ENCODE results near the gene TGM3.
A peak's percentile ranks its signal among the peaks of the same experiment; 100 is the strongest.

TGM3 gene

DNA sequence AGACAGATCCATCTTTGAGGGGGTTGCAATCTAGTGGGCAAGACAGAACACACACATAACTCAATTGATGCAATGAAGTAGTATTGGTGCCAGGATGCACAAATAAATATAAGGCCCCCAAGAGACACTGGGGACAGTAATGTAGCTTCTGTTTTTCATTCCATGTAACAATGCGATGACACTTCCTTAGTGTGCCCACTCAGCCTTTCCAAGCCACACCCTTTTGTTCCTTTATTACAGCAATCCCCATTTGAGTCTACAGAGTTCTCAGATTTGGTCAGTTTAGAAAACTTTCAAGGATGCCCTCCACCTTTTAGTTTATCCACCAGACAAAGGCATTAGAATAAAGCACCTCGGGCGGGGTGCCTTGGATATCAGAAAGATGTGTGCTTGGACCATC, 15.5 kb downstream of the TGM3 start:
- no peak for DNase-seq

DNA sequence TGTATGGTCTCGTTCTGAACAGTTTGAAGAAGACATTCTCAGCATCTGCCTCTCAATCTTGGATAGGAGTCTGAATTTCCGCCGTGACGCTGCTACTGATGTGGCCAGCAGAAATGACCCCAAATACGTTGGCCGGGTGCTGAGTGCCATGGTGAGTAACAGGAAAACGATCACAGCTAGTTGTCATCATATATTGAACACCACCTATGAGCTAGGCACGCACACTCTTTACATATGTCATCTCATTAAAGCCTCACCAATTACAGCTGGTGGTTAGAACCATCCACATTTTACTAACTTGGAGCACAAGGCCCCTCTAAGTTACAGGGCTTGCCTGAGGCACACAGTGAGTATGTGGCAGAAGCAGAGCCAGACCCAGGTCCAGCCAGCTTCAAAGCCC, 17.1 kb downstream of the TGM3 start:
- no peak for DNase-seq

DNA sequence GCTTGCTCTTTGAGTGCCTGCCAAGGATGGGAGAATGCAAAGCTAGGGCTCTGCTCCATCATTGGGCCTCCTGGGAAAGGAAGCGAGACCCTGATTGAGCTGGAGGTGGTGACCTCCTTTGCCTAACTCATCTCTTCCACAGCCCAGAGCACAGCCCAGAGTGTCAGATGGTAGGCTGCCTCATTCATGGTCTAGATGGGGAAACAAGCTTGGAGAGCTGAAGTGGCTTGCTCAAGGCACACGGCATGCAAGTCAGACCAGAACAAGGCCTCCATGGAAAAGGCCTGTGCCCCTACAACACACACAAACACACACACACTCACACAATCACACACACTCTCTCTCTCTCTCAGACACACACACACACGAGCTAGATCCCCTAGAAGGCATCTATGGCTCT, 17.5 kb downstream of the TGM3 start:
- DNase-seq, result no peak

DNA sequence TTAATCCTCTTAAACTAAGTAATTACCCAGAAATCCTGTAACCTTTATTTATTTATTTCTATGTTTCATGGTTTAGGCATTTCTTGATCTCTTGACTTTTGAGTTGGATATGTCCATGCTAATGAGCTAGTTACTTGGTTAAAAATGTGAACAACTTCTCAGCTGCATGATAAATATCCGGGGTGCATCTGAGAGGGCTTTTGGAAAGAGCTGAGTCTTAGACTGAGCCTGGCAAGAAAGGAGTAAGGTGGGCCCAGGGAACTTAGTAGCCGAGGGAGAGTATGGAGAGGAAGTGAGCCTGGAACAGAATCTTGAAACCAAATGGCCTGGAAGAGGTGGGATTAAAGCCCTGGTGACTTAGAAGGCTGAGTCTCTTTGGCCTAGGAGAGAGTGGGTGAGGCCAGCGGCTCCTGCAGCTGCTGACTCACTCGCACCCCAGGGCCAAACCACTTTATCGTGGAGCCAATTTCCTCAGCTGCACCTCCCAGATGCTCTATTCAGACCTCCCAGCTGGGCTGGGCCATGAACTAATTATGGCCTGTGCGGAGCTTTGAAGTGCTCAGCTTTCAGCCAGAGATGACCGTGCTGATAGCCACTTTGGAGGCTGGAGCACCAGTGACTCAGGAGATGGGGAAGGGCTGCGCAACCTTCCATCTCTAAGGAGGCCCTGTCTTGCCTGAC, 19.1 kb downstream of the TGM3 start:
- DNase-seq, result peak; percentile 92

DNA sequence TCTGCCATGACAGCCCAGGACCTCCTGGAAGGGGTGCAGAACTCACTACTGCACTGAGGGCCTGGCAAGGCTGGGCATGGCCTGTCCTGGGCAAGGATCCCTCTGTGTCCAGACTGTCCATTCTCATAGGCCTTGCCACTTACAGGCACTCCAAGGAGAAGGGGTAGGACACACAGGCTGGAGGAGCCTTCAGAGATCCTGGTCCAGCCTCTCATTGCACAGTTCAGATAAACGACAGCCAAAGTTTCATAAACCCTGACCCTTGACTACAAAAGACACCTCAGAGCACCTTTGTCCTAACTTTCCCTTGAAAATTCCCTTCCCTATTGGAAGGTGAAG, 19.6 kb downstream of the TGM3 start:
- DNase-seq, result no peak

DNA sequence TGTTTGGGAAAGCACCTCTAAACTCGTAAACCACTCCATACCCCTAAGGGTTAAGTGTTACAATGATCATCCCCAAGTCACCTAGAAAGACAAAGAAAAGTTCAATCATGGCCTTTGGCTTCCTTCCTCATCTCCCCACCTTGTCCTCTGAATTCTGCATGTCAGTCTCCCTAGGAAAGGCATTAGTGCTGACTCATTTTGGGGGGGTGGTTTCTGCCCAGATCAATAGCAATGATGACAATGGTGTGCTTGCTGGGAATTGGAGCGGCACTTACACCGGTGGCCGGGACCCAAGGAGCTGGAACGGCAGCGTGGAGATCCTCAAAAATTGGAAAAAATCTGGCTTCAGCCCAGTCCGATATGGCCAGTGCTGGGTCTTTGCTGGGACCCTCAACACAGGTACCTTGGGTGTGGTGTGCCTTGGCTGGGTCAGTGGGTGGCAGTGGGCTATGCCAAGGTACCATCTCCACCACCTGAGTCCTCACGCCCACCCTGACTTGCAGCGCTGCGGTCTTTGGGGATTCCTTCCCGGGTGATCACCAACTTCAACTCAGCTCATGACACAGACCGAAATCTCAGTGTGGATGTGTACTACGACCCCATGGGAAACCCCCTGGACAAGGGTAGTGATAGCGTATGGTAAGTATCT, 21.2 kb downstream of the TGM3 start:
- no peak for DNase-seq

DNA sequence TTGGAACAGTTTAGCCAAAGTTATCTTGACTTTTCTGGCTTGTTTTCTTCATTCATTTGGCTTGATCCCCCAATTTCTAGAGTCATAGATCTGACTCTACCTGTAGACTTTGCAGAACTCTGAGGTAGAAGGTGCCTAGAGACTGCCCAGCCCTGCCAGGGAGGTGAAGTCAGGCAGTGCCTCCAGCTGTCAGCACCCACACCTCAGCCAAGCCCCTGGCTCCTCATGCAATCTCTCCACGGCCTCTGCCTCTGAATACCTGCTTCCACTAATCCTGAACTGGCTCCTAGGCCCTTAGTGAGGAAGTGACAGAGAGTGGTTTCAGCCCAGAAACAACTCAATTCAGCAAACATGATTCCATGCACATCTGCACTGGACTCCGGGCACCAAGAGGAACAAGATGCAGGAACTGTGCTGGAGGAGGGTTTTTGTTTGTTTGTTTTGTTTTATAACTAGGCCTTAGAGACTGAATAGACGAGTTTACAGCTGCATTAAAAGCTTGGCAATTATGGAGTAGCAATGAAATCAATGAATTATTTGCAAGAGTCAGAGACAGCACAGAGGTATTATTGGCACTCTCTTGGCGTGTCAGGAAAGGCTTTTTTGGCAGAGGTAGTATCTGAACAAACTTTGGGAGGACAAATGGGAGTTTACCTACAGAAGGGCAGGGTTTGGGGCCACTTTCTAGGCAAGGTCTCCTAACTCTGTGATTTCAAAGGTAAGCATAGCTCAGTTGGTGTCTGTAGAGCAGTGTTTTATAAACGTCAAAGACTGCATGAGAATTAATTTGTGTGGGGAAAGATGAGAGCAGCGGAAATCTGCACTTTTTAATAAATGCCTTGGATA, 25.2 kb downstream of the TGM3 start:
- no peak for DNase-seq

DNA sequence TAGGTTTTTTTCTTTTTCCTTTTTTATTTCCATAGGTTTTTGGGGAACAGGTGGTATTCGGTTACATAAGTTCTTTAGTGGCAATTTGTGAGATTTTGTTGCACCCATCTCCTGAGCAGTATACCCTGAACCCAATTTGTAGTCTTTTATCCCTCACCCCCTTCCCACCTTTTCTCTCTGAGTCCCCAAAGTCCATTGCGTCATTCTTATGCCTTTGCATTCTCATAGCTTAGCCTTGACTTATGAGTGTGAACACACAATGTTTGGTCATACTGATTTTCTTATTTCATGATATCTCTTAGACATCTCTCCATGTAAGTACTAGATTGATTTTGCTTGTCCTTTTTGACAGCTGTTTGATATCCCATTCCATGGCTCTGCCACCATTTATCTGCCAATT, 27.2 kb downstream of the TGM3 start:
- DNase-seq, result no peak

DNA sequence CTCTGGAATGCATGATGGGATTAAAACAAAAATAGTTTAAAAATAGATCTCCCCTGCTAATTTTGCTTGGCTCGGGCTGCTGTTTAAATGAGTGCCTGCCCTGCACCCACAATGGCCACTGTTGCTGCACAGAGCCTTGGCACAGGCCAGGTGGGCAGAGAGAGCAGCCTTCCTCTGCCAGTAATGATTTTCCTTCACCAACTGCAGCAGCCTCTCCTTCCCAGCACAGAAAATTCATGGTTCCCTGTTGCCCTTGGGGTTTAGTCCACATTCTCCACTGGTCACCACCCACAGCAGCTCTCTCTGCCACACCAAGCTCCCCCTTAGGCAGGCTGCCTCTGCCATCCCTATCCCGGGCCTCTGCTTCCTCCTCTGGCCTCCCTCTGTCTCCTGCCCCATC, 30.2 kb downstream of the TGM3 start:
- no peak for DNase-seq

DNA sequence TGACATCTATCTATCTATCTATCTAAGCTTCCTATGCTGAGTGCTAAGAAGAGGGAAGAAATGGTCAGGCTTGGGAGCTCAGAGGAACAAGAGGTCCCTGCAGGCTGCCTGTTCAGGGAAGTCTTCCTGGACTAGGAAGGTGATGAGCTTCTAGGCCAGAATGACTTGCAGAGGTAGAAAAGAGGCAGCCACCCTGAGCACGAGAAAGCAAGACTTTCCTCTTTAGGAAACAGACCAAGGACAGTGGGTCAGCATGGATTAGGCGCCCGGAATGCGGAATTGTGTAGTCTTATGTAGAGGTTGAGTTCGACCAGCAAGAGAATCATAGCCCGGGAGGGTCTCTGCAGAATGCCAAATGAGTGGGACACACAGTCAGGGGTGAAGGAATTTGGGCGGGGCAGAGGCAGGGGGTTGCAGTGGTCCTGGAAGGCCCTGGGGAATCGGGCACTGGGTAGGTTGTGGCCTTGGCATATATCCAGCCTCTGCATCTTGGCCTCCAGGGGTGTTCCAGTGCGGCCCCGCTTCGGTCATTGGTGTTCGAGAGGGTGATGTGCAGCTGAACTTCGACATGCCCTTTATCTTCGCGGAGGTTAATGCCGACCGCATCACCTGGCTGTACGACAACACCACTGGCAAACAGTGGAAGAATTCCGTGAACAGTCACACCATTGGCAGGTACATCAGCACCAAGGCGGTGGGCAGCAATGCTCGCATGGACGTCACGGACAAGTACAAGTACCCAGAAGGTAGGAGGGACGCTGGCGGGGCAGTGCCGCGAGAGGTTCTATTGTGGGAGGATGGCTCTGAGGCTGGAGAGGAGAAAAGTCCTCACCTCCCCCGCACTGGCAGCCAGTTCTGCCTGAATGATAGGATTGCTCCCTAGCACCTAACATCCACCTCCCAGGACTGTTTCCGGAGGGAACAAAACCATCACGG, 32.1 kb downstream of the TGM3 start:
- peak; percentile 68 for DNase-seq

DNA sequence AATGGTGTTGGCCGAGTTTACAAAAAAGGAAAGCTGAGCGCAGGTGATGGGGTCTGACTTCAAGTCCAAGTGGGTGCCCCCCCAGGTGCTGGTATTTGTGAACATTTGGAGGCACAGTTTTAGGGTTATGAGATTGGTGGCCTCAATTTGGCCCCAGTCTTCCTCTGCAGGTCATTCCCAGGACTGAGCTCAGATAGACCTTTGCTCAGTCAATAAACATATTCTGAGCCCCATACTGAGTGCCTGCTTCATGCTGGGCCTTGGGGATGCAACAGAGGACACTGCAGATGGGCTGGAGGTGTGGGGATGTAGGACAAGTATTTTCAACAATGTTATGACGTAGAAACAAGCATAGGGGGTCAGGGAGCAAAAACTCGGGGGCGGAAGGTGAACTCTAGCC, 33.5 kb downstream of the TGM3 start:
- DNase-seq, result peak; percentile 46

DNA sequence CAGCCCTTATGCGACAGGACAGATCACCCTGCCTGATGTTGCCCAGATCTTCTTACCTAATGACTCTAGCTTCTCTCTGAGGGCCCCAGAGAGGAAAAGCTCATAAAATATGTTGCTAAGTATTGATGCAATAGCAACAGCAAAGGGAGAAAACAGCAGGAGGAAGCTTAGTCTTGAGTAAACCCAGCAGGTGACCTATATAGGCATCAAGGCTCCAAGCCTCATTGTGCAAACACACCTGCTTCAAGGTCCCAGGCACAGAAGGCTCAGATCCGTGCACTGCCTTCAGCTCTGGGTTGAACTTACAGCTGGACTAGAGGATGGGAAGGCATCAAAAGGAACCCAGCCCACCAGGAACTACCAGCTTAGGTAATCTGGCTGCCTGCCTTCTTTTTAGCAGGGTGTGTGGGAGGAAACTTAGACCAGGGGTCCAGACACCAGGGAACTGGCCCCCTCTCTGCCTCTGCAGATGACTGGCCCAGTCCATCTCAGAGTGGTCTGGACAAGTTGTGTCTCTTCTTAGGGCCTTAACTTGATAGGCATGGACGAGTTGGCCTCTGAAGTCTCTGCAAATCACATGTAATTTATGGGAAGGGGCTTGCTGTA, 34.4 kb downstream of the TGM3 start:
- peak; percentile 99 for DNase-seq

DNA sequence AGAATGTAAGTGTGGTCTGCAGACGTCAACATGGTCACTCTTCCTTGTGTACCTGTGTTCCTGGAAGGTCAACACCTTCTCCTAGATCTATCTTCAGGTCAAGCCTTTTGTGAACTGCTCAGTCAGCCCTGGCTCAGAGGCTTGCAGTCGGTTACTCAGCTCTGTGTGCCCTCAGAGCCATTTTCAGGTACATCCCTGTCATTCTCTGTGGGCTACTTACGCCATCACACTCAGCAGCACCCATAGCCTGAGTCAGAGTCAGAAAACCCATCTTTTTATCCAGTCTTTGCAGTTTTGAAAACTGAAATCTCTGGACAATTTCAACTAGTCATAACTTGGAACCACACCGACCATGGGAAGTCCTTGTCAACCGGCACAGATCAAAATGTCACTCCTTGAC, 35.3 kb downstream of the TGM3 start:
- DNase-seq, result no peak

DNA sequence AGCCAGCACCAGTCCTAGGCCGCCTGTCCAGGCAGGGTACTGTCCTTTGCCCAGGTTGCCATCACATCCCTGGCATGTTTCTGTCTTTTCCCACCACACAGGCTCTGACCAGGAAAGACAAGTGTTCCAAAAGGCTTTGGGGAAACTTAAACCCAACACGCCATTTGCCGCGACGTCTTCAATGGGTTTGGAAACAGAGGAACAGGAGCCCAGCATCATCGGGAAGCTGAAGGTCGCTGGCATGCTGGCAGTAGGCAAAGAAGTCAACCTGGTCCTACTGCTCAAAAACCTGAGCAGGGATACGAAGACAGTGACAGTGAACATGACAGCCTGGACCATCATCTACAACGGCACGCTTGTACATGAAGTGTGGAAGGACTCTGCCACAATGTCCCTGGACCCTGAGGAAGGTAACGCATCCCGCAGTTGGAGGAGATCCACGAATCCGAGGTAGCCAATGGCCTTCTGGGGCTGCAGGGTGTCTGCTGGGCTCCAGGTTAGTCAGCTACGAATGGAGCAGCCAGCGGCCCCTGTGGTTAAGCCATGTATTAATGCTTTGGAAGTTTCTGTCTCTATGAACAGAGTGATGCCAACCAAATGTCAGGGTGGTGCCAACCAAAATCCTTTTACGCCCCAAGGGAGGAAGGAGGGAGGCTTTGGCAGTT, 36.2 kb downstream of the TGM3 start:
- no peak for DNase-seq

DNA sequence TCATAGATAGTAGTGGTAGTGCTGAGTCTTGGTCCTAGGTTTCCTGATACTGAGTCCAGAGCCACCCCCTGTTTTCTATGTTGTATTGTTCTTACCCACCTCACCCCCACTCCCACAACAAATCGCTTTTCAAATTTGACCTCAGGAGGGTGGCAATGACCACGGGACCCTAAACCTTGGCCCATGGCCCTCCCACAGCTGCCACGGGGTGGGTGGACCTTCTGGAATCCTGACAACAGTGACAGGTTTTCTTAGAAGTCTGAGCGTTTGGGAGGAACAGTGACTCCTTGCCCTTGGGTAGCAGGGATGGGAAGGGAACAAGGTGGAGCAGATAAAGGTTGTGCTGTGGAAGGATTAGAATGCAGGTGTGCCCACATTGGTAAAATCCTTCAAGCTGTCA, 36.9 kb downstream of the TGM3 start:
- DNase-seq, result no peak

DNA sequence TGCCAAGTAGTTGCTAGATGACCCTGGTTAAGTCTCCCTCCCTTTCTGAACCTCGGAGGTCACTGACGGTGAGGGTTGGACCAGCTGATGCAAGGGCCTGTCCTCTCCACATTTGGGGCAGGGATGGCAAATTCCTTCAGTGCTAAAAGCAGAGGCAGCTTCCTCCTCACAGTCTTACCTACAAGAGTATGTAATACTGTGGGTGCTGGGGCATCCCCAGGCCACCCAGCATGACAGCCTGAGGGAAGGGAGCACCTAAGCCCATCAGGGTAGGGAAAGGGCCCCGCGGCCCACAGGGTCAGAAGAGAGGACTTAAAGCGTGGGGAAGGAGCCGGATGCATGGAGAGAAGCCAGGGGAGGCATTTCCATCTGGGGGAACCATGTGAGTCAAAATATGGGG, 38.0 kb downstream of the TGM3 start:
- DNase-seq, result no peak

DNA sequence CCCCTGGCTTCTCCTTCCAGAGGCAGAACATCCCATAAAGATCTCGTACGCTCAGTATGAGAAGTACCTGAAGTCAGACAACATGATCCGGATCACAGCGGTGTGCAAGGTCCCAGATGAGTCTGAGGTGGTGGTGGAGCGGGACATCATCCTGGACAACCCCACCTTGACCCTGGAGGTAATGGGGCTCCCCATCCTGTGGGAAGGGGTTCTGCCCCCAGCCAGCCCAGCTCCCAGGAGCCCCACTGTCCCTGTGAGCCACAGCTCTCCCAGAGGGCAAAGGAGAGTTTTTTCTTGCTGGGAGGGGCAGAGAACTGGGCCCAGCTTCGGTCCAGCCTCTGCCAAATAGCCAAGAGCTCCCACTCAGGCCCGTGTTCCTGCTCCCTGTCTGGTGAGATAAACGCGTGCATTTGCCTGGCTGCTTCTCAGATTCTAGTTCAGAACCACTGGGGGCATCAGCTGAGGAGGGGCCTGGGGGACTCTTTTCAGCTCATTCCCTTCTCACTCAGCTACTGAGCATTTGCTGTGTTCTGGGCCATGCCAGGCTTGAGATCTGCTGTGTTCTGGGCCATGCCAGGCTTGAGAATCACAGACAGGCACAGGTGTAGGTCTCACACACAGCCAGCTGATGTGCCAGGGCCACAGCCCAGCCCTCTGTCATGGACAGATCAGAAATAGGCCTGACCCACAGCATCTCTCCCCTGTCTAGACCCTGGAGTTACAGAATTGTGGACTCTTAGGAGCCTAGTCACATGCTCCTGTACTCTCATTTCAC, 39.5 kb downstream of the TGM3 start:
- DNase-seq, result no peak

DNA sequence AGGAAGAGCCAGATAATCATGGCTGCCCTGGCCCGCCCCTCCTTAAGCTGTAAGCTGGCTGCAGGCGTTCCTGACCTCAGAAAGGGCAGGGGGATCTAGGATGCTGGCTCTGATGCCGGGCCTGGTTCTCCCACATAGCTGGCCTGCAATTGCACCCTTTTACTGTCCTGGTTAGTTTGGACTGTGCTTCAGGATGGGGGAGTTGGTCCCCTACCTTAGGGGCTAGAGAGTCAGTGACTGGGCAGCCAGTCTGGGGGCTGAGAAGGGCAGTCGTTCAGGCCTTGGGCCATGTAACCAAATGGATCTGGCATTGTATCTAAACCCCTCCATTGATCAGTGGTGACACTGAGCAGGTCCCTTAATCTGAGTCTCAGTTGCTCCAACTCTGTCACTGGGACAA, 40.7 kb downstream of the TGM3 start:
- no peak for DNase-seq

DNA sequence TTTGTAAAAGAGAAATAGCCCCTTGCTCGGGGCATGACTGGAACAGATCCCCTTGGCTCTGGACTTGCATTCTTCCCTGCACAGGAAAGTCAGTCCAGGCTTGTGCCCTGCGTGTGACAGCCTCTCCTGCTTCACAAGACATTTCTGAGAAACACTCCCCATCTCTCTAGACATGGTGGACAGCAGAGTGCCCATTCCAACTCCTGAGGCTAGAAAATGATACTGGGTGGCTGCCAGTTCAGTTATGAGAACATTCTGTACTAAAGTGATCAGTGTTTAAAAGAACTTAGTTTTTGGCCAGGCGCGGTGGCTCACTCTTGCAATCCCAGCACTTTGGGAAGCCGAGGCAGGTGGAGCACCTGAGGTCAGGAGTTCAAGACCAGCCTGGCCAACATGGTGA, 41.3 kb downstream of the TGM3 start:
- no peak for DNase-seq

DNA sequence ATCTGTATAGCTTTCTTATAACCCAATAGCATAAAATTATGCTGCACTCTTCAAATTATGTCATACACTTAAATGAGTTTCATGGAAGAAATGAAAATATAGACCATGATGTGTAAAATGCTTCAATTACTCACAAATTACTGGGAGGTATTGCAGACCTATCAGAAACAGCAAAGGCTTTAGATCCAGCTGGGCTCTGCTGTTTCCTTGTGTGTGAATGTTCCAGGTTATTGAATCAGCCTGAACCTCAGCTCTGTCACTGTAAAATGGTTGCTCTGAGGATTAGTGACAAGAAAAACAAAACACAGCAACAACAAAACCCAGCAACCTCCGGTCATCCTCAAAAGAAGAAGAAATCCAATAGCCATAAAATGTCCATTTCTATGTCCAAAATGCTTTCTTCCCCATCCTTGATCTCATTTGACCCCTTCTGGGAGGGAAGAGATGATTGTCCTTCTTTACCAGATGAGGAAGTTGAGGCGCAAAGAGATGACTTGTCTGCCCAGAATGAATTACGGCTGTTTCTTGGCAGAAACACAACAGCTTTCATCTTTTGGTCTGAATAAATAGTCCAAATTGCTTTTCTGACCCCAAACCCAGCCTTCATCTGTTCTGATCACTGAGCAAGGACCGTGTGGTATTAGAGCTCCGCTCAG, 42.7 kb downstream of the TGM3 start:
- DNase-seq, result no peak

DNA sequence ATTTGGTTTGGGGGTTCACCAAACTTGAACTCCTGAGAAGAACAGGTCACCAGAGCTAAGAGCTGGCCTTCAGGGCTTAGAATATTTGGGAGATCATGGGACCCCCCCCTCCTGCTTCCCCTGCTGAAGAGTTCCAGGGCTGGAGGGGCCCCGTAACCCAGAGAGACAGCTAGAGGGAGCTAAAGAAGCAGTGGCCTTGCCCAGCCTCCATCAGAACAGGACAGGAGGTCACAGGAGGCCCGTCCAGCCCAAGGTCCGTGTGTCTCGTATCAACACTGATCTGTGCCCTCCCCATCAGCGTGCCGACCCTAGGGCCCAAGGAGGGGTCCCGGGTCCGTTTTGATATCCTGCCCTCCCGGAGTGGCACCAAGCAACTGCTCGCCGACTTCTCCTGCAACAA, 44.3 kb downstream of the TGM3 start:
- no peak for DNase-seq
